Measurements from ENCODE around the gene GAMT.

Gene GAMT

DNA sequence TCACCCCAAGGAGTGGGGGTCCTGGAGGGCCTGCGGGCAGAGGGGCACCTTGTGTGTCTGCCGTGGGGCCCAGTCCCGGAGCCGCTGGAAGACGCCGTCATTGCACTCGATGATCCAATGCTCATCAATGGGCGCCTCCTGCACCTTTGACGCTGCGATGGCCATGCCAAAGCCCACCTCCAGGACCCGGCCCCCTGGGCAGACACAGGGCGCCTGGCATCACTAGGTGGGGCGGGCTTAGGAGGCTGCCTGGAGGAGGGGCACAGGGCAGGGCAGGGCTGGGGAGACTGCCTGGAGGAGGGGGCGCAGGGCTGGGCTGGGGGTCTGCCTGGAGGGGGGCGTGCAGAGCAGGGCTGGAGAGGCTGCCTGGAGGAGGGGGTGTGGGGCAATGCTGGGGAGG, 1.6 kb downstream of the GAMT start:
- no peak overlapping the region for H3K4me3 ChIP-seq (ENCODE audit: low read depth, low read length)
- in situ Hi-C loops (cut with HindIII; ENCODE audit: low pct_ligation_motif_present, low sequenced_read_pairs): no loop called here
- TF ChIP-seq, protein P1, sequence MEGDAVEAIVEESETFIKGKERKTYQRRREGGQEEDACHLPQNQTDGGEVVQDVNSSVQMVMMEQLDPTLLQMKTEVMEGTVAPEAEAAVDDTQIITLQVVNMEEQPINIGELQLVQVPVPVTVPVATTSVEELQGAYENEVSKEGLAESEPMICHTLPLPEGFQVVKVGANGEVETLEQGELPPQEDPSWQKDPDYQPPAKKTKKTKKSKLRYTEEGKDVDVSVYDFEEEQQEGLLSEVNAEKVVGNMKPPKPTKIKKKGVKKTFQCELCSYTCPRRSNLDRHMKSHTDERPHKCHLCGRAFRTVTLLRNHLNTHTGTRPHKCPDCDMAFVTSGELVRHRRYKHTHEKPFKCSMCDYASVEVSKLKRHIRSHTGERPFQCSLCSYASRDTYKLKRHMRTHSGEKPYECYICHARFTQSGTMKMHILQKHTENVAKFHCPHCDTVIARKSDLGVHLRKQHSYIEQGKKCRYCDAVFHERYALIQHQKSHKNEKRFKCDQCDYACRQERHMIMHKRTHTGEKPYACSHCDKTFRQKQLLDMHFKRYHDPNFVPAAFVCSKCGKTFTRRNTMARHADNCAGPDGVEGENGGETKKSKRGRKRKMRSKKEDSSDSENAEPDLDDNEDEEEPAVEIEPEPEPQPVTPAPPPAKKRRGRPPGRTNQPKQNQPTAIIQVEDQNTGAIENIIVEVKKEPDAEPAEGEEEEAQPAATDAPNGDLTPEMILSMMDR (IDR thresholded peaks at IDR 0.05; ENCODE audit: low read depth, low read length, missing control alignments): no peak
- no peaks in the 10 kb centered on the region for H3K27me3 ChIP-seq (replicated peaks)
- DNase-seq: no peak
- H3K27ac ChIP-seq: no peak overlapping the region
- H3K36me3 ChIP-seq (replicated peaks): no peaks in the 10 kb centered on the region

- TF ChIP-seq, protein P1 (IDR thresholded peaks at IDR 0.05; ENCODE audit: low read depth, low read length, missing control alignments): no peak
- in situ Hi-C loops (cut with HindIII; ENCODE audit: low pct_ligation_motif_present, low sequenced_read_pairs): no loop called here
- Histone ChIP-seq H3K27ac (no peak overlapping the region), H3K36me3 (replicated peaks) (no peaks in the 10 kb centered on the region), H3K4me3 (ENCODE audit: low read depth, low read length) (no peak overlapping the region), H3K27me3 (replicated peaks) (no peaks in the 10 kb centered on the region)
- no peak for DNase-seq
These were observed 2.3 kb downstream of the GAMT start for GRCh38 chr19:1399079-1399478.

DNA sequence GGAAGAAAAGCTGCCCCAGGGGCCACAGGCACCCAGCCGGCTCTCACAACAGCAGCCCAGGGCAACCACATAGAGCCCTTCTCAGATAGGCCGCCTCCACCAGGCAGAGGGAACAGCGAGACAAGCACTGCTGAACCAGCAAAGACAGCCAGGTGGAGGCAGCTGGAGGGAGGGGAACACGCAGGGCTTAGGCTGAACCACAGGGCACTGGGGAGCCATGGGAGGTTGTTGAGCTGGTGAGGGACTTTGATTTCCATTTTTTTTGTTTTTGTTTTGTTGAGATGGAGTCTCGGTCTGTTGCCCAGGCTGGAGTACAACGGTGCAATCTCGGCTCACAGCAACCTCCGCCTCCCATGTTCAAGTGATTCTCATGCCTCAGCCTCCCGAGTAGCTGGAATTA, 3.5 kb downstream of the GAMT start:
- H3K27me3 ChIP-seq (replicated peaks): no peaks in the 10 kb centered on the region
- no peak for DNase-seq
- in situ Hi-C loops (cut with HindIII; ENCODE audit: low pct_ligation_motif_present, low sequenced_read_pairs): no loop called here
- TF ChIP-seq, protein P1 (IDR thresholded peaks at IDR 0.05; ENCODE audit: low read depth, low read length, missing control alignments): no peak
- peaks cover 10% of the 10 kb centered on the region for H3K36me3 ChIP-seq (replicated peaks)
- H3K4me3 ChIP-seq (ENCODE audit: low read depth, low read length): no peak overlapping the region
- no peak overlapping the region for H3K27ac ChIP-seq

- no peak overlapping the region for H3K27ac ChIP-seq
- in situ Hi-C loops (cut with HindIII; ENCODE audit: low pct_ligation_motif_present, low sequenced_read_pairs): no loop called here
- no peak for DNase-seq
- peaks cover 18% of the 10 kb centered on the region for H3K36me3 ChIP-seq (replicated peaks)
- H3K27me3 ChIP-seq (replicated peaks): no peaks in the 10 kb centered on the region
- TF ChIP-seq, protein P1 (IDR thresholded peaks at IDR 0.05; ENCODE audit: low read depth, low read length, missing control alignments): no peak
- H3K4me3 ChIP-seq (ENCODE audit: low read depth, low read length): no peak overlapping the region
These were observed 4.3 kb downstream of the GAMT start for GRCh38 chr19:1396768-1397679.

DNA sequence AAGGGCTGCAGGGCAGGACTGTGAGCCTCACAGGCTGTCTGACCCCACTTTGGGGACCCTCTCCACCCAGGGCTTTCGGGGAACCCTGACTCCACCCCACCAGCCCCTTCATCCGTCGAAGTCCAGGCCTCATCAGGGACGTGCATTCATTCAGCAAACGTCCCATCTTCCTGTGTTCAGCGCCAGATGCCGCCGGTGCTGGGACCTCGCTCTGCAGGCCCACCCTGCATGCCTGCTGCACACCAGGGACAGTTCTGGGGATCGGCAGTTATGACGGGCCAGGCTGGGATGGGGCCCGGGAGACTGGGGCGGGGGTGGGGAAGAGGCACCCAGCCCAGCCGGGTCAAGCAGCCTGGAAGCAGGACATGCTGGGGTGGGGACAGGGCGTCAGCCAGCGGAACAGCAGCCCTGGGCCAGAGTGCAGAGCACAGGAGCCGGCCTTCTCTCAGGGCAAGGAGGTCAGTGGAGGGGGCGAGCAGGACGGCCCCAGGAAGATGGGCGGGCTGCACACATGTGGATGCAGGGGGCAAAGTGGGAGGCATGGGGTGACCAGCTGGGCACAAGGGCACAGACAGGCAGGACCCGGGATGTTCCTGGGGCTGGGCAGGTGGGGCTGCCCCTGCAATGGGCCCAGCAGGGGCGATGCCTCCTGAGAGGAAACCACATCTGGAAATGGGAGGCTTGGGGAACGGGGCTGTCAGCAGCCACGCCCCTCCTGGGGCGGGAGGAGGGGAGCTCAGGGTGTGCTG, 5.1 kb downstream of the GAMT start:
- in situ Hi-C loops (cut with HindIII; ENCODE audit: low pct_ligation_motif_present, low sequenced_read_pairs): no loop called here
- Histone ChIP-seq H3K4me3 (ENCODE audit: low read depth, low read length) (no peak overlapping the region), H3K27ac (no peak overlapping the region), H3K27me3 (replicated peaks) (no peaks in the 10 kb centered on the region), H3K36me3 (replicated peaks) (peaks cover 24% of the 10 kb centered on the region)
- DNase-seq: no peak
- TF ChIP-seq, protein P1 (IDR thresholded peaks at IDR 0.05; ENCODE audit: low read depth, low read length, missing control alignments): no peak

Measured in brain microvascular endothelial cell (primary cell).